Activated CD8-positive, alpha-beta memory T cell treated with anti-CD3 and anti-CD28 coated beads, Interleukin-2, amount 10 ng/mL, durations not matched to agents 7 days and 5 days (primary cell): Measurements from ENCODE around the gene IRX3. TPM values are rescaled to one million over a fixed set of nuclear protein-coding genes. Genes with fewer than 3 reads are reported as not detected.

Source experiments
- ATAC-seq: fragments of 150-1000 bp; cut with Tn5 transposase; one replicate; pipeline ENCODE4 v1.10.0; 2021; ENCODE audit warnings: moderate library complexity
- CTCF ChIA-PET: fragments of 350-600 bp; sonication (Branson Sonifier 250); formaldehyde crosslinking; loops from one replicate; lab custom pipeline; 2021; ENCODE audit warnings: antibody characterized with exemption; lab: Charles Lee
- DNase-seq: peaks from one replicate; pipeline ENCODE4 v3.0.0-alpha.2; 2020
- H3K27ac Mint-ChIP-seq: one replicate; pipeline ENCODE4 v1.8.0; 2021; ENCODE audit warnings: mild to moderate bottlenecking, mixed read lengths
- H3K27me3 Mint-ChIP-seq: one replicate; pipeline ENCODE4 v1.8.0; 2021; ENCODE audit warnings: mixed read lengths
- H3K36me3 Mint-ChIP-seq: one replicate; pipeline ENCODE4 v1.8.0; 2021; ENCODE audit warnings: mild to moderate bottlenecking, mixed read lengths
- H3K4me1 Mint-ChIP-seq: one replicate; pipeline ENCODE4 v1.8.0; 2021; ENCODE audit warnings: mixed read lengths
- H3K4me3 Mint-ChIP-seq: one replicate; pipeline ENCODE4 v1.8.0; 2021; ENCODE audit warnings: mild to moderate bottlenecking, moderate library complexity, mixed read lengths
- H3K9me3 Mint-ChIP-seq: one replicate; pipeline ENCODE4 v1.8.0; 2022; ENCODE audit warnings: low read depth, mixed read lengths
- total RNA-seq, 2 experiments: library from RNA; stranded (reverse); gene quantifications; one replicate each; pipeline ENCODE4 v1.2.3, GENCODE V29; 2021

IRX3 gene
- total RNA-seq, 2 experiments from 2014 or later = 0.12 to 0.47 TPM

- H3K27ac Mint-ChIP-seq = no peak overlapping the region
- H3K9me3 Mint-ChIP-seq = peaks cover 3% of the 10 kb centered on the region
- no peak for ATAC-seq
Measured at GRCh38 chr16:54245788-54246453, 40.7 kb downstream of the IRX3 start.

GRCh38 chr16:54244061-54244886, 42.3 kb downstream of the IRX3 start:
- H3K9me3 Mint-ChIP-seq = peaks cover 3% of the 10 kb centered on the region

More at GRCh38 chr16:54245788-54246453, 40.7 kb downstream of the IRX3 start:
- H3K27me3 Mint-ChIP-seq = peaks cover 4% of the 10 kb centered on the region
- no peaks in the 10 kb centered on the region for H3K36me3 Mint-ChIP-seq
- CTCF ChIA-PET = no interaction called here
- no peaks in the 10 kb centered on the region for H3K4me1 Mint-ChIP-seq
- no peak overlapping the region for H3K4me3 Mint-ChIP-seq
- no peak for DNase-seq

GRCh38 chr16:54243202-54243601, 43.4 kb downstream of the IRX3 start:
- H3K27ac Mint-ChIP-seq = no peak overlapping the region
- CTCF ChIA-PET = no interaction called here
- no peak for DNase-seq

More at GRCh38 chr16:54244061-54244886, 42.3 kb downstream of the IRX3 start:
- no peak overlapping the region for H3K27ac Mint-ChIP-seq
- no peak overlapping the region for H3K4me3 Mint-ChIP-seq
- H3K27me3 Mint-ChIP-seq = peaks cover 4% of the 10 kb centered on the region
- H3K36me3 Mint-ChIP-seq = no peaks in the 10 kb centered on the region
- CTCF ChIA-PET = no interaction called here
- no peaks in the 10 kb centered on the region for H3K4me1 Mint-ChIP-seq
- no peak for ATAC-seq
- DNase-seq = no peak

GRCh38 chr16:54242199-54242598, 44.4 kb downstream of the IRX3 start:
- H3K27me3 Mint-ChIP-seq = peaks cover 4% of the 10 kb centered on the region
- no peak for DNase-seq

More at GRCh38 chr16:54243202-54243601, 43.4 kb downstream of the IRX3 start:
- Mint-ChIP-seq H3K4me1 (no peaks in the 10 kb centered on the region), H3K27me3 (peaks cover 4% of the 10 kb centered on the region), H3K4me3 (no peak overlapping the region), H3K9me3 (peaks cover 3% of the 10 kb centered on the region), H3K36me3 (no peaks in the 10 kb centered on the region)
- no peak for ATAC-seq

GRCh38 chr16:54241525-54241924, 45.1 kb downstream of the IRX3 start:
- H3K27me3 Mint-ChIP-seq = peaks cover 4% of the 10 kb centered on the region
- ATAC-seq (no peak), DNase-seq (no peak)
- no peaks in the 10 kb centered on the region for H3K4me1 Mint-ChIP-seq
- H3K9me3 Mint-ChIP-seq = peaks cover 3% of the 10 kb centered on the region
- CTCF ChIA-PET = no interaction called here
- no peak overlapping the region for H3K4me3 Mint-ChIP-seq
- no peaks in the 10 kb centered on the region for H3K36me3 Mint-ChIP-seq
- no peak overlapping the region for H3K27ac Mint-ChIP-seq

More at GRCh38 chr16:54242199-54242598, 44.4 kb downstream of the IRX3 start:
- CTCF ChIA-PET = no interaction called here
- no peak for ATAC-seq
- Mint-ChIP-seq H3K9me3 (peaks cover 3% of the 10 kb centered on the region), H3K4me3 (no peak overlapping the region), H3K27ac (no peak overlapping the region), H3K4me1 (no peaks in the 10 kb centered on the region), H3K36me3 (no peaks in the 10 kb centered on the region)

- Mint-ChIP-seq H3K9me3 (no peaks in the 10 kb centered on the region), H3K27ac (no peak overlapping the region)
- CTCF ChIA-PET = no interaction called here
Measured at GRCh38 chr16:54240271-54241129, 46.1 kb downstream of the IRX3 start.

GRCh38 chr16:54239456-54239855, 47.1 kb downstream of the IRX3 start:
- Mint-ChIP-seq H3K27me3 (peaks cover 4% of the 10 kb centered on the region), H3K27ac (no peak overlapping the region), H3K9me3 (no peaks in the 10 kb centered on the region), H3K4me1 (no peaks in the 10 kb centered on the region), H3K36me3 (no peaks in the 10 kb centered on the region), H3K4me3 (no peak overlapping the region)
- DNase-seq (no peak), ATAC-seq (no peak)
- CTCF ChIA-PET = no interaction called here

More at GRCh38 chr16:54240271-54241129, 46.1 kb downstream of the IRX3 start:
- no peak for ATAC-seq
- H3K4me3 Mint-ChIP-seq = no peak overlapping the region
- peaks cover 4% of the 10 kb centered on the region for H3K27me3 Mint-ChIP-seq
- H3K4me1 Mint-ChIP-seq = no peaks in the 10 kb centered on the region
- no peak for DNase-seq
- no peaks in the 10 kb centered on the region for H3K36me3 Mint-ChIP-seq

- CTCF ChIA-PET = interaction anchor here (1.5 kb wide), 1 partner anchor 127 kb away, joined by 3 read pairs; no protein-coding TSS in a partner anchor
- Mint-ChIP-seq H3K9me3 (no peaks in the 10 kb centered on the region), H3K27ac (no peak overlapping the region), H3K36me3 (no peaks in the 10 kb centered on the region), H3K4me3 (no peak overlapping the region), H3K27me3 (no peaks in the 10 kb centered on the region), H3K4me1 (no peaks in the 10 kb centered on the region)
- no peak for ATAC-seq
- DNase-seq = no peak
Measured at GRCh38 chr16:54236773-54237172, 49.8 kb downstream of the IRX3 start.

GRCh38 chr16:54233615-54234014, 53.0 kb downstream of the IRX3 start:
- CTCF ChIA-PET = no interaction called here
- no peaks in the 10 kb centered on the region for H3K4me1 Mint-ChIP-seq
- no peak for DNase-seq
- H3K36me3 Mint-ChIP-seq = no peaks in the 10 kb centered on the region
- H3K27ac Mint-ChIP-seq = no peak overlapping the region
- ATAC-seq = no peak
- H3K27me3 Mint-ChIP-seq = no peaks in the 10 kb centered on the region
- H3K9me3 Mint-ChIP-seq = no peaks in the 10 kb centered on the region
- no peak overlapping the region for H3K4me3 Mint-ChIP-seq
